Measurements from ENCODE around the gene MTCL1.

MTCL1 gene

GRCh38 chr18:8717011-8717770 is 11.8 kb downstream of the MTCL1 start:
- Histone ChIP-seq H3K36me3 (ENCODE audit: insufficient read depth, low read length) (peaks cover 43% of the 10 kb centered on the region), H3K9ac (ENCODE audit: low read depth, low read length) (peak overlapping the region; percentile 6; the same call in 1 of the 2 replicates), H3K4me1 (ENCODE audit: insufficient read depth, low read length) (peaks cover 61% of the 10 kb centered on the region), H3K27ac (ENCODE audit: low read depth, low read length) (peak overlapping the region; percentile 42), H3K27me3 (ENCODE audit: insufficient read depth, low read length) (no peaks in the 10 kb centered on the region), H3K9me3 (ENCODE audit: insufficient read depth, low read depth, low read length) (no peaks in the 10 kb centered on the region), H3K4me3 (ENCODE audit: low read length) (peak overlapping the region; percentile 13; the same call in 1 of the 2 replicates)
- 38% methylated on average over 13 of the region's 13 CpGs for WGBS

- Histone ChIP-seq H3K4me3 (ENCODE audit: low read length) (no peak overlapping the region), H3K9me3 (ENCODE audit: insufficient read depth, low read depth, low read length) (no peaks in the 10 kb centered on the region), H3K27ac (ENCODE audit: low read depth, low read length) (no peak overlapping the region), H3K27me3 (ENCODE audit: insufficient read depth, low read length) (no peaks in the 10 kb centered on the region), H3K9ac (ENCODE audit: low read depth, low read length) (no peak overlapping the region), H3K4me1 (ENCODE audit: insufficient read depth, low read length) (peaks cover 55% of the 10 kb centered on the region), H3K36me3 (ENCODE audit: insufficient read depth, low read length) (peaks cover 51% of the 10 kb centered on the region)
- WGBS: 89% methylated on average over 16 of the region's 16 CpGs
Observed at GRCh38 chr18:8718401-8718913, 13.1 kb downstream of the MTCL1 start.

- Histone ChIP-seq H3K4me1 (ENCODE audit: insufficient read depth, low read length) (peaks cover 50% of the 10 kb centered on the region), H3K4me3 (ENCODE audit: low read length) (no peak overlapping the region), H3K9me3 (ENCODE audit: insufficient read depth, low read depth, low read length) (no peaks in the 10 kb centered on the region), H3K27me3 (ENCODE audit: insufficient read depth, low read length) (no peaks in the 10 kb centered on the region), H3K9ac (ENCODE audit: low read depth, low read length) (no peak overlapping the region), H3K36me3 (ENCODE audit: insufficient read depth, low read length) (peaks cover 51% of the 10 kb centered on the region), H3K27ac (ENCODE audit: low read depth, low read length) (no peak overlapping the region)
- 65% methylated on average over 3 of the region's 4 CpGs for whole genome bisulfite sequencing
Observed at GRCh38 chr18:8719192-8719591, 13.8 kb downstream of the MTCL1 start.

- H3K9ac ChIP-seq (ENCODE audit: low read depth, low read length): no peak overlapping the region
- H3K9me3 ChIP-seq (ENCODE audit: insufficient read depth, low read depth, low read length): no peaks in the 10 kb centered on the region
- peaks cover 50% of the 10 kb centered on the region for H3K36me3 ChIP-seq (ENCODE audit: insufficient read depth, low read length)
- no peak overlapping the region for H3K27ac ChIP-seq (ENCODE audit: low read depth, low read length)
- 94% methylated on average over 7 of the region's 7 CpGs for WGBS
- H3K4me1 ChIP-seq (ENCODE audit: insufficient read depth, low read length): peaks cover 59% of the 10 kb centered on the region
- no peaks in the 10 kb centered on the region for H3K27me3 ChIP-seq (ENCODE audit: insufficient read depth, low read length)
- no peak overlapping the region for H3K4me3 ChIP-seq (ENCODE audit: low read length)
Observed at GRCh38 chr18:8720141-8720540, 14.8 kb downstream of the MTCL1 start.

- WGBS: 85% methylated on average over 9 of the region's 9 CpGs
- peaks cover 54% of the 10 kb centered on the region for H3K36me3 ChIP-seq (ENCODE audit: insufficient read depth, low read length)
- H3K4me1 ChIP-seq (ENCODE audit: insufficient read depth, low read length): peaks cover 55% of the 10 kb centered on the region
Observed at GRCh38 chr18:8721094-8721669, 15.8 kb downstream of the MTCL1 start.

GRCh38 chr18:8721716-8722115 is 16.4 kb downstream of the MTCL1 start:
- peaks cover 57% of the 10 kb centered on the region for H3K36me3 ChIP-seq (ENCODE audit: insufficient read depth, low read length)

More at GRCh38 chr18:8721094-8721669, 15.8 kb downstream of the MTCL1 start:
- H3K4me3 ChIP-seq (ENCODE audit: low read length): no peak overlapping the region
- H3K27ac ChIP-seq (ENCODE audit: low read depth, low read length): no peak overlapping the region
- no peak overlapping the region for H3K9ac ChIP-seq (ENCODE audit: low read depth, low read length)
- H3K9me3 ChIP-seq (ENCODE audit: insufficient read depth, low read depth, low read length): no peaks in the 10 kb centered on the region
- no peaks in the 10 kb centered on the region for H3K27me3 ChIP-seq (ENCODE audit: insufficient read depth, low read length)

GRCh38 chr18:8722946-8723820 is 17.8 kb downstream of the MTCL1 start:
- Histone ChIP-seq H3K9ac (ENCODE audit: low read depth, low read length) (no peak overlapping the region), H3K9me3 (ENCODE audit: insufficient read depth, low read depth, low read length) (peaks cover 3% of the 10 kb centered on the region; the same call in 1 of the 2 replicates), H3K27ac (ENCODE audit: low read depth, low read length) (no peak overlapping the region), H3K4me1 (ENCODE audit: insufficient read depth, low read length) (peaks cover 35% of the 10 kb centered on the region), H3K27me3 (ENCODE audit: insufficient read depth, low read length) (no peaks in the 10 kb centered on the region), H3K4me3 (ENCODE audit: low read length) (no peak overlapping the region), H3K36me3 (ENCODE audit: insufficient read depth, low read length) (peaks cover 65% of the 10 kb centered on the region)
- WGBS: 93% methylated on average over 13 of the region's 13 CpGs

More at GRCh38 chr18:8721716-8722115, 16.4 kb downstream of the MTCL1 start:
- no peaks in the 10 kb centered on the region for H3K9me3 ChIP-seq (ENCODE audit: insufficient read depth, low read depth, low read length)
- WGBS: 87% methylated on average over 5 of the region's 5 CpGs
- H3K4me3 ChIP-seq (ENCODE audit: low read length): no peak overlapping the region
- no peak overlapping the region for H3K27ac ChIP-seq (ENCODE audit: low read depth, low read length)
- H3K9ac ChIP-seq (ENCODE audit: low read depth, low read length): no peak overlapping the region
- H3K27me3 ChIP-seq (ENCODE audit: insufficient read depth, low read length): no peaks in the 10 kb centered on the region
- H3K4me1 ChIP-seq (ENCODE audit: insufficient read depth, low read length): peaks cover 50% of the 10 kb centered on the region

- H3K36me3 ChIP-seq (ENCODE audit: insufficient read depth, low read length): peaks cover 54% of the 10 kb centered on the region
- H3K4me3 ChIP-seq (ENCODE audit: low read length): no peak overlapping the region
- 44% methylated on average over 6 of the region's 6 CpGs for WGBS
- no peaks in the 10 kb centered on the region for H3K27me3 ChIP-seq (ENCODE audit: insufficient read depth, low read length)
- H3K9ac ChIP-seq (ENCODE audit: low read depth, low read length): no peak overlapping the region
- H3K27ac ChIP-seq (ENCODE audit: low read depth, low read length): peak overlapping the region; percentile 2; the same call in 1 of the 2 replicates
- H3K4me1 ChIP-seq (ENCODE audit: insufficient read depth, low read length): peaks cover 23% of the 10 kb centered on the region
- peaks cover 3% of the 10 kb centered on the region; the same call in 1 of the 2 replicates for H3K9me3 ChIP-seq (ENCODE audit: insufficient read depth, low read depth, low read length)
Observed at GRCh38 chr18:8724452-8724851, 19.1 kb downstream of the MTCL1 start.

- WGBS: 96% methylated on average over 15 of the region's 17 CpGs
- H3K36me3 ChIP-seq (ENCODE audit: insufficient read depth, low read length): peaks cover 42% of the 10 kb centered on the region
- no peak overlapping the region for H3K9ac ChIP-seq (ENCODE audit: low read depth, low read length)
- no peaks in the 10 kb centered on the region for H3K27me3 ChIP-seq (ENCODE audit: insufficient read depth, low read length)
- no peak overlapping the region for H3K4me3 ChIP-seq (ENCODE audit: low read length)
- no peak overlapping the region for H3K27ac ChIP-seq (ENCODE audit: low read depth, low read length)
- H3K9me3 ChIP-seq (ENCODE audit: insufficient read depth, low read depth, low read length): peaks cover 3% of the 10 kb centered on the region; the same call in 1 of the 2 replicates
- peaks cover 13% of the 10 kb centered on the region for H3K4me1 ChIP-seq (ENCODE audit: insufficient read depth, low read length)
Observed at GRCh38 chr18:8726281-8726680, 20.9 kb downstream of the MTCL1 start.

GRCh38 chr18:8726963-8727705 is 21.8 kb downstream of the MTCL1 start:
- no peak overlapping the region for H3K4me3 ChIP-seq (ENCODE audit: low read length)
- H3K9me3 ChIP-seq (ENCODE audit: insufficient read depth, low read depth, low read length): peaks cover 3% of the 10 kb centered on the region; the same call in 1 of the 2 replicates
- no peak overlapping the region for H3K27ac ChIP-seq (ENCODE audit: low read depth, low read length)
- peaks cover 13% of the 10 kb centered on the region for H3K4me1 ChIP-seq (ENCODE audit: insufficient read depth, low read length)
- no peaks in the 10 kb centered on the region for H3K27me3 ChIP-seq (ENCODE audit: insufficient read depth, low read length)
- WGBS: 98% methylated on average over 3 of the region's 4 CpGs
- no peak overlapping the region for H3K9ac ChIP-seq (ENCODE audit: low read depth, low read length)
- peaks cover 34% of the 10 kb centered on the region for H3K36me3 ChIP-seq (ENCODE audit: insufficient read depth, low read length)
